Measurements from ENCODE around the gene WNT9A.

Gene WNT9A

DNA sequence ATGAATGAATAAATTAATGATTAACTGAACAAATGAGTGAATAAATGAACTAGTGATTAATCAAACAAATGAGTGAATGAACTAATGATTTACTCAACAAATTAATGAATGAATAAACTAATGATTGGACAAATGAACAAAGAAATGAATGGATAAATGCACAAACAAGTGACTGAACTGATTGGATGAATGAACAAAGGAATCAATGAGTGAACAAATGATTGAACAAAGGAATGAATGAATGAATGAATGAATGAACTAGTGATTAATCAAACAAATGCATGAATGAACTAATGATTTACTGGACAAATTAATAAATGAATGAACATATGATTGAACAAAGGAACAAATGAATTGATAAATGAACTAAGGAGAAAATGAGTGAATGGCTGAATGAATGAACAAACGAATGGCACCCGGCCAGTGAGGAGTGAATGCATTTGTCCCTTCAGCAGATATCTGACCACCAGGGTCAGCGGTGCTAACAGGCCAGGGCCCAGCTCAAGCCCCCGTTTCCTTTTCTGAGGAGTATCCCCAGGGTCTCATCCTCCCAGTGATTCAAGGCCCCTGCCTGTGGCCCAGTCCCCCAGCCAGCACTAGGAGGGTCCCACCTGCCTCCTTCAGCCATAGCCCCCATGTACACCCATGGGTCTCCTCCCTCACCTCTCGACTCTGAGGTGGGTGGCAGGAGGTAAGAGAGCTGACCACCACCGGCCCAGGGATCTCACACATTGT, 49.9 kb downstream of the WNT9A start:
- DNase-seq (ENCODE audit: low read depth in 2 of 2), result no peak

DNA sequence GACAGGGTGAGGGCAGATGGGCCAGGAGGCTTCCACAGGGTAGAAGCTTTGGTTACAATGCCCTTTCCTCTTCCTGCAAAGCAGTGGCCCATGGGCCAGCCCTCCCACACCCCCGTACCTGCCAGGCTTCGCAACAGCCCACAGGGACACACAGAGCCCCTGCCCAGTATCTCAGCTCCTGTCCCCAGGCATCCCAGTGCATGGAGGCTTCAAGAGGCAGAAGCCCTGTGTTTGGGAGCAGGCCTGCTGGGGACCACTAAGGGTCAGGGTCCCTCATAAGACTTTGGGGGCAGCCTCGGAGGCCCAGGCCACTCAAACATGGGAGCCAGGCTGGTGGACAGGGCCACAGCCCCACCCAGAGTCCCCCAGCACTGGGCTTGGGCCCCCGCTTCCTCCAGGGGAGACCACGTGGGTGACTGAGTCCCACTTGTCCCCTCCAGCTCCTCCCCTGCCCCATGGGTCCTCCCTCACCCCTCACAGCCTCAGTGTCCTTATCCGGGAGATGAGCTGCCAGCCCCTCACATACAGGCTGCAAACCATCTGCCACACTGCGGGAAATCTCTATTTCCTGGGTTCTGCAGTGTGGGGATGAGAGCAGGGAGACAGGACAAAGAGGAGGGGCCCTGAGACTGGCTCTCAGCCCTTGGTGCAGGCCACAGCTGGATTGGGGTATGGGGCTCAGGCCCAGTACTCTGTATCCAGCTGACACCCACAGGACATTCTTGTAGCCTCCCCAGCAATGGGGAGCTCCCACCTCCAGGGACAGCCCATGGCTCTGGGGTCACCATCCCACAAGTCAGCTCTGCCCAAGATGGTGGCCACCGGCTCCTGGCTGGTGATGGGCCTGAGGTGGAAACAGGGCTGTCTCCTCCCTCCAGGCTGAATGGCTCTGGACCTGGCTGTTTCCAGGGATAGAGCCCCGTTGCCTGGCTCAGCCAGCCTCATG, 50.7 kb downstream of the WNT9A start:
- no peak for DNase-seq (ENCODE audit: low read depth in 2 of 2)

DNA sequence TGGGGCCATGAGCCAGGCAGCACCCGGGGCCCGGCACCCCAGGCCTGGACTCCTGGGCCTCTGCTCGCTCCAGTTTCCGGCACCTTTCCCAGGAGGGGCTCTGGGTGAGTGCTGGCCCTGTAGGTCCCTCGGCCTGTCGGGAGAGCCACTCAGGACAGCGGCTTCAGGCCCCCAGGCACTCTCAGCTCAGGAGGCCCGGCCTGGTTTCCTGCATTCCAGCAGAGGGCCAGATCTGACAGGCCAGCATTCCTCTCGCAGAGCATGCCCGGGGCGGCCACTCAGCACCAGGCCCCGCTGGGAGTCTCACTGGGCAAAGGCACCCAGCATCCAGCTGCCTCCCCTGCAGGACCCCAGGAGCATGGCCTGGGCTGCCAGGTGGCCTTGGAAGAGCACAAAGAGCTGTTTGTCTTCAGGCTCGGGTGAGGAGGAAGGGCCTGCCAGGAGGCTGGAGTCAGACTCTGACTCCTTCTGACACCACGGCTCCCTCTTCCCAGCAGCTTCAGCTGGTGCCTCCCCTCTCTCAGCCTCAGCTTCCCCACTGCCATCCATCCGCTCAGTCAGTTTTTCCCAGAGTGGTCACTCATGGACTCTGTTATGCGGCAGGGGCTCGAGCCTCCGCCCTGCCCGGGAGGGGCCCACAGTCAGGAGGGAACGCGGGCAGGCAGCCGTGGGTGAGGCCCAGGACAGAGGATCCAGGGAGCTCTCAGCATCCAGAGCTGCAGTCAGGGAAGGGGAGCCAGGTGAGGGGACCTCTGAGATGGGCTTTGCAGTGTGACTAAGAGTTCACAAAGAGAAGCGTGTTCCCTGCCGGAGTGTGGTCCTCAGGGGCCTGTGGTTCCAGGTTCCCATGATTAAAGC, 51.7 kb downstream of the WNT9A start:
- DNase-seq (ENCODE audit: low read depth in 2 of 2), result no peak

DNA sequence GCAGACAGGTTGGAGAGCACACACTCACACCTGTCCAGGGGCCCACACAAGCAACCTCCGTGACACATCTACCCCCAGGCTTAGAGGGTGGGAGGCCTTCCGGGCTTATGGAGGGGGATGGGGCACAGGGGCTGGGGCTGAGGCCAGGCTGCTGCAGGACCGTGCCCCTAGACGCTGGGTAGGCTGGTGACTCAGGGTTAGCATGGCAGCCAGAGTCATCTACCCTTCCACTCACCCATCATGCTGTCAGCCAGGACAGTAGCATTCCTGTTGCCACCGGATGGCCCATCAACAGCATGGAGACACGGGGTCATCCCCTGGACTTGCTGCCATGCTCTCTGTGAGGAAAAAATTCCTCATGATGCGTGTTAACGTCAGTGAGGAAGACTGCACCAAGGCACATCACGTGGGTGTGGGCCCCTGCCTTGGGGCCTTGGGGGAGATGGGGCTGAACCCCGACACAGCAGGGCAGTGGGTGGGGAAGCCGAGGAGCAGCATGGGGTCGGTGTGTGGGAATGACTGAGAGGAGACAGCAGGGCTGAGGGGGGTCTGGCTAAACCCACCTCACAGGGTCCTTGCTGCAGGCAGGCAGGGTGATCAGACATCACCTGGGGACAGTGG, 52.8 kb downstream of the WNT9A start:
- DNase-seq (ENCODE audit: low read depth in 2 of 2), result no peak

DNA sequence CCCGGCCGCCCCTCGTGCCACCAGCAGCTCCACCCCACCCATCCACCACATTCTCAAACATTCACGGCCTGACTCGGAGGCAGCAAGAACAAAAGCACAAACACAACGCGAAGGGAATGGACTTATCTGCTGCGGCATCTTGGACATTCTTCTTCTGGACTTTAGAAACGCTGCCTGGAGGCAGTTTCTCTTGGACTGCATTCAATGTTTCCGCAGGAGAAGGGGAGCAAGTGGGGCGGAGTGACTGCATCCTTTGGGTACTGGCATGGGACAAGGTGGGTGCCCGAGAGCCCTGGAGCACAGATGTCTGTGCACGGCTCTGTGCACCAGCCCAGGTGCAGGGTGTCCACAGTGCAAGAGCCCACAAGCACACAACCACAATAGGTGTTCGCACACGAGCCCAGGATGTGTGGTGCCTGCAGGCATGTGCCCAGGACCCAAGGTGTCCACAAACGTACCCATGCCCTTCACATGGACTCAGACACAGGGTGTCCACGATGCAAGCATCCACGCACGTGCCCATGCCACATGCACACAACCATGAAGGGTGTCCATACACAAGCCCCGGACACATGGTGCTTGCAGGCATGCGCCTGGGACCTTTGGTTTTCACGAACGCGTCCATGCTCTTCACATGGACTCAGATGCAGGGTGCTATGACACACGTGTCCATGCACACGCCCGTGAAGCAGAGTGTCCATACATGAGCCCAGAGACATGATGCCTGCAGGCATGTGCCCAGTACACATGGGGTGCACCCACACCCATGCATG, 53.6 kb downstream of the WNT9A start:
- DNase-seq (ENCODE audit: low read depth in 2 of 2), result no peak

DNA sequence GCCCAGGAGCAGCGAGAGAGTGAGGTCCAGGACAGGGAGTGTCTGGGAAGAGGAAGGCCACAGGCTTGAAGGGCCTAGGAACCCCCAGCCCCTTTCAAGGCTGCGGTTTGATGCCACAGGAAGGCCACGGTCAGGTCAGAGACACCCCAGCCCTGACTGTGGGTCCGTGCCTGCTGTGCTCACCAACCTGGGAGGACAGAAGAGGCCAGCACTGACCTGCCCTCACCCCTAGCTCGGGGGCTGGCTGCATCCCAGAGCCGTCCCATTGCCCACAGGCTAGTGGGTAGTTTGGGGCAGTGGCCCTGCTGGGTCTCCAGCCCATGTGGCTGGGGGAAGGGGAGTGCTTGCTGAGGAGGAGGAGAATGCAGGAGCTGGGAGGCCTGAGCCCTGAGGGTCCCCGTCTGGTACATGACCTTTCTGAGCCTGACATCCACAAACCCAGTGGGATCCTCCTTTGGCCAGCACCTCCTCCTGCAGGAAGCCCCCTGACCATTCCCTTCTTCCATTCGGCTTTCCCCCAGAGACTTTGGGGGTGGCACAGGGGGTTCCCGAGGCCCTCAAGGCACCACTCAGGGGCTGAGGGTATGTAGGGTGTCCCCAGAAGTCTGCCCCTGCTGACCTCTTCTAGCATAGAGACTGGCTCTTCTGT, 54.3 kb downstream of the WNT9A start:
- DNase-seq (ENCODE audit: low read depth in 2 of 2), result no peak

DNA sequence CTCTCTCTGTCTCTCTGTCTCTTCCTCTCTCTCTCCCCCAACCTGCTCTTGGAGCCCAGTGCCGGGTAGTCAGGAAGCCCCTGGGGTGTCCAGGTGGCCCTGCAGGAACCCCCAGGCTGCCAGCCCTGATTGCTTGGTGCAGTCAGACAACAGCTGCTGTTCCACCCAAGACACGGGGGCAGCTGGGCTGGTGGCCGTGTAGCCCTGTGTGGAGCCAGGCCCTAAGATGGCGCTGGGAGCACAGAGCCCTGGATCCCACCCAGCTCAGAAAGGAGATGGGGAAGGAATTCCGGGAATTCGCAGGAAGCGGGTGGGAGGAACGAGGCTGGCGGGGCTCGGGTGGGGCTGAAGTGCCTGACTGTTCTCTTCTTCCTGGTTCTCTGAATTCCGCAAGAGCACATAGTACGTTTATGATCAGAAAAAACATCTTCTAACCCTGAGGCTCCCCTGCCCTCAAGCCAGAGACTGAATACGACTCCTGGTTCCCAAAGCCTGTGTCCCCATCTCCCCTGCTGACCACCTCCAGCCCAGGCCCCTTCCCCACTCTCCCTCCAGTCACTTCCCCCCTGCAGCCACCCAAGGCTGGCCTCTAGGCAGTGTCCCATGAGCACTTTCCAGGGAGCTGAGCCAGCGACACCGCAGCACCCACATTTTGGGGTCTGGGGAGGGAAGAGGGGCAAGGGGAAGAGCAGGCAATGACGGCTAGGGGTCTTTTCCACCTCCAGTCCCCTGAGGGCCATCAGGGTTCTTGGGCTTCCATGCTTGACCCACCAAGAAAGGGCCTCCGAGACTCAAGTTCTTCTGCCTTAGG, 55.0 kb downstream of the WNT9A start:
- no peak for DNase-seq (ENCODE audit: low read depth in 2 of 2)

DNA sequence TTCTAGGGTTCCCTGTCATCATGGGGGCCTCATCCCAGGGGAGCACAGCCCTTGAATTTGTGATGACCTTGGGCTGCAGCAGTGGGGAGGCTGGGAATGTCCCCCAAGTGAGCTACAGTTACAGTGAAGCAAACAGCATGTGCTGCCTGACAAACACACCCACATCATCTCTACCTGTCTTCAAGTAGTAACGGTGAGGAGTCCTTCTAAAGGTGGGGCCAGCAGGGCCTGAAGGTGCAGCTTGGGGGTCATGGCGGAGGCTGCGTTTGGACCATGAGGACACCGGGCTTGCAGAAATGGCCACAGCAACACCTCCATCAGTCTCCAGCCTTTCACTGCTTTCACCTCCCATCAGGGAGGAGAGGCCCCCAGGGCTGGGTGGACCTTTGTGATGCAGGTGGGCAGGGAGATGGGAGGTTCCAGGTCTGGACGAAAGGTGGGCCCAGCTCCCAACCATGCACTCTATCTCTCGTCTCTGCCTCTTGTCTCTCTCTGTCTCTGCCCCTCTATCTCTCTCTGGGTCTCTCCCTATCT, 55.7 kb downstream of the WNT9A start:
- DNase-seq (ENCODE audit: low read depth in 2 of 2), result no peak

DNA sequence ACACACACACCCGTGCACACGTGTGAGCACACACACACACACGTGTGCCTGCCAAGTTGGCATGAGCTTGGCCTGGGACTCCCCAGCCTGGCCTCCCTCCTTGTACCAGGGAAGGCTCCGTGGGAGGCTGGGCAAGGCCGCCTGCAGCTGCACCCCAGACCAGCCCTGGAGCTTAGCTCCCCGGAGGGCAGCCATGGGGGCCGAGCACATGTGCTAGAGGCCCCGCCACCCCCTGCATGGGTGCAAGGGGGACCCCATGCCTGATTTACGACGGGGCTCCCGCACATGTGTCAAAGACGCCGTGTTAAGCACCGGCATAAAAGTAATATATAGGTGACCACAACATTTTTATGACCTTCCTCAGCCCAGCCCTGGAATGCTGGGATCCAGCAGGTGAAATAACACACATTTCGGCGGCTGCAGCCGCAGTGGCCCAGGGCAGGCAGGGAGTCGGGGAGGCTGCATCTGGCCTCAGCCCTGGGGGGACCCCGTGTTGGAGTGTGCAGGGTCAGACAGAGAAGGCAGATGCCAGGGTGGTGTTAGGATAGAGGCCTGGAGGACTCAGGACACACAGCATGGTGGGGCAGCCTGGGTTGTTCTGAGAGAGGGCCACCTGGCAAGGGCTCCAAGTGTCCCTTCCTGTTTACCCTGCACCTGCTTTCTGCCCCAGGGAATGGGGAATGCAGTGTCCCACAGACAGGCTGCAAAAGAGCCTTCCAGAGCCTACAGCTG, 56.3 kb downstream of the WNT9A start:
- DNase-seq (ENCODE audit: low read depth in 2 of 2), result no peak

DNA sequence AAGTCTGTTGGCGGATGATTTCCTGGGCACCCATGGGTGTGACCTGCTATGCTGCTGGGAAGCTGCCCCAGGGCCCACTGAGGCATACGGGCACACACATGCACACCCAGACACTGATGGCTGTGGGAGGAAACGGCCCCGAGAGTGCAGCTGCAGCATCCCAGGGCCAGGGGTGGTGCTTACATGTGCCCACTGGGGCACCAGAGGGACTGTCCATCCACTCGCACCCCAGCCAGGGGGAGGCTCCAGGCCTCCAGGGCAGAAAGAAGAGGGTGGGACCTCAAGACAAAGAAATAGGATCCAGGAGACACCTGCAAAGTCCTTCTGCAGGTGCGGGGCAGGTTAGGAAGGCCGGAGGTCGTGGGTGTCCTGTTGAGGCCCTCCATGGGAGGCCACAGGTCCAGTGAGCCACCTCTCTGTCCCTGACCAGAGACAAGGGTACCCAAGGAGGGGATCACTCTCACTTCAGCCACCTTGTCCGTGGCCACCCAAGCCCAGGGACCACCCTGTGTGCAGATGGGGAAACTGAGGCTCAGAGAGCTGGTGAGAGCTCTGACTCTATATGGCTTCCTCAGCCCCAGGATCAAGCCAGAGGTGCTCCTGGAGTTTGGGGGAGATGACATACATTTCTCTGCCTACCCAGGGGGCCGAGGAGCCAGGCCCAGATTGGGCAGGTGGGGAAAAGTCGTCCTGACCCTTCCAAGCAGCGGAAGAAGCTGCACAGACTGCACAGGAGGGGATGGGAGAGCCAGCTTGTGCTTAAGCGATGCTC, 57.1 kb downstream of the WNT9A start:
- DNase-seq (ENCODE audit: low read depth in 2 of 2), result no peak

DNA sequence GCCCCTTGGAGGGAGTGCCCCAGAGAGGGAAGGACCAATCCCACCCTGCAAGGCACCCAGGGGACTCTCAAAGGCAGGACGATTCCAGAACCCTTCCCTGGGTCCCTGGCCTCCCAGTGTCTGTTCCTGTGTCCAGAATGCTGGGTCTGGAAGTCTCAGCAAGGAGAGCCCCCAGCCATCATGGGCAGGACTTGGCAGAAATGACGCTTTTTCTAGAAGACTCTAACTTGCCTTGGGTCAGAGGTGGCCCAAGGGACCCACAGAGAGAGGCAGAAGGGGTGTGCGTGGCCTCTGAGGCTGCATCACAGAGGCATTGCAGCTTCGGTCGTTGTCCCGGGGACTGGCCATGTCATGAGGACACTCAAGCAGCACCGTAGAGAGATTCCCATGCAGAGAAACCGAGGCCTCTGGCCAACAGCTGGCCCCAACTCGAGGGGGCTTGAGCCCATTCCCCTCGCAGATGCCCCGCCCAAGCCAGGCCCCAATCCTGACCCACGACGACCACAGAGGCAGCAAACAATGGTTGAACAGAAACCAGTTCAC, 57.8 kb downstream of the WNT9A start:
- DNase-seq (ENCODE audit: low read depth in 2 of 2), result no peak

DNA sequence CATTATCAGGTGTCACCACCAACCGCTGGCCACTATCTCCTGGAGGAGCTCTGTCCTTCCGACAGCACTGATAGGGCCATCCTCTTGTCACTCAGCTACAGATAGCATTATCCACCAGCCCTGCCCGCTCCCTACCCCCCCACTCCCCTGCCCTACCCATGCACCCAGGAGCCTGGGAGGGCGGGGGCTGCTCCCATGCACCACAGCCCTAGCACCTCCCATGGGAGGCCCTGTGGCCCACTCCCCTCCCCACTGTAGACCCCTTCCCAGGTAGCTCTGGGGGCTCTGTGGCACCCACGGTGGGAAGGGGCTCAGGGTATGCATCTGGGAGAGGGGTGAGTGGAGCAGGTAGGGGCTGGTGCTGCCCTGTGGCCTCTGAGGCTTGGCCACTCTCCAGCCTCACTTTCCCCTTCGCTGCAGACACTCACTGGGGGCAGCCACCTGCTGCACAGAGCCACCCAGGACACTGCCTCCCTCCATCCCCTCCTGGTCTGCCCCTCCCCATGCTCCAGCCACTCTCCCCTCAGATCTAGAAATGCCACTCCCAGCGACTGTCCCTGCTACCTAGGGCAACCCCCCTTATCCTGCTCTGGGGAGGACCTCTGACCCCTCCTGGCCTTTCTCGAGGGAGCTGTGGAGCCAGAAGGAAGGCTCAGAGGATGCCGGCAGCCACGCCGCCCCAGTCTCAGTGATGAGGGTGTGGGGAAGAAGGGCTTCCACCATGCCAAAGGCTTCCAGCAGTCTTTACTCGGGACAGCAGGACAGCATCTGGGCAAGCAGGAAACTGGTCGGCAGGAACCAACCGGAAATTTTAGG, 58.5 kb downstream of the WNT9A start:
- no peak for DNase-seq (ENCODE audit: low read depth in 2 of 2)

DNA sequence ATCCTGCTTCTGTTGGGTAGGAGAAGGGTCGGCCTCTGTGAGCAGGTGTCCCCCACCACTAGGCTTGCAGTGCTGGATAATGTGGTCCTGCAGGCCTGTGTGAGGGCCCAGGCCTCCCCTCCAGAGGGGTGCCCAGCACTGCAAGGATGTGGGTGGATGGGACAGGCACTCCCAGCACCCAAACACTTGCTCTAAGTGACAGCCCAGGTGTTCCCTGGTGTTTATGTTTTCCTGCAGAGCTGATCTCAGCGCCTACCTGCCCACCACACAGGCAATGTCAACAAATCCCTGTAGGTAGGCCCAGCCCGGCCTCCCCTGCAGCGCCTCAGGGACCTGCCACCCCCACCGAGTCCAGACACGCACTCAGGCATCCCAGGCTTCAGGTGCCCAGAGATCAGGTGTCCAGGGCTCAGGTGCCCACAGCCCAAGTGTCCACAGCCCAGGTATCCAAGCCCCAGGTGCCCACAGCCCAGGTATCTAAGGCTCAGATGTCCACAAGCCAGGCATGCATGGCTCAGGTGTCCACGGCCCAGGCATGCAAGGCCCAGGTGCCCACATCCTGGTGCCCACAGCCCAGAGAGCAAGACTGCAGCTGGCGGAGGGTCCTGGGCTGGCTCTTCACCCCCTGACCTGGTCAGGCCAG, 59.2 kb downstream of the WNT9A start:
- no peak for DNase-seq (ENCODE audit: low read depth in 2 of 2)

DNA sequence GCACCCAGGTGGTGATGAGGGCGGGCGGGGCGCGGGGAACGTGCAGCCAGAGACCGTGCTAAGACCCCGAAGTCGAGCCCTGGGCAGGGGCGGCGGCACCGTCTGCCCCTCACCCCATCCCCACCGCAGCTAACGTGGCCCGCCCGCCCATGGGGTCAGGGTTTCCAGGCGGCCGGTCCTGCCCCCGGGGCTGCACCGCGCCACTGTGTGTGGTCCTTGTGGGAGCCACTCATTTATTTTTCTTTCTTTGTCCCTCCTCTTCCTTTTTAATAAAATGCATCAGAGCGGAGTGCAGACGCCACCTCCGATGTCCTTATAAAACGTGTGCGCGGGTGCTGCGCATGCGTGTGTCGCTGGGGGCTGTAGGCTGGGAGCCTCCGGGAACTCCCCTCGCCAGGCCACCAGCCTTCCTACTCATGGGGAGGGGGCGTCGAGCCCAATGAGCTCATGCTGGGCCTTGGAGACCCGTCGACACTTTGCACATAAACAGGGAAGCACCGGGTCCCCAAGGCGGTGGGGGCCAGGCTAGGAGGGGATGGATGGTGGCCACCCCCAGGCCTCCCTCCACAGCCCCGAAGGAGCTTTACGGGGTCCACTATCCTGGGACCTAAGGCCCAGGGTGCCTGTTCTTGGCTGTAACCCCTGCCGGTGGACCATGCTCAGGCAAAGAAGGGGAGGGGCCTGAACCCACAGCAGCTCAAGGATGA, 59.9 kb downstream of the WNT9A start:
- no peak for DNase-seq (ENCODE audit: low read depth in 2 of 2)

DNA sequence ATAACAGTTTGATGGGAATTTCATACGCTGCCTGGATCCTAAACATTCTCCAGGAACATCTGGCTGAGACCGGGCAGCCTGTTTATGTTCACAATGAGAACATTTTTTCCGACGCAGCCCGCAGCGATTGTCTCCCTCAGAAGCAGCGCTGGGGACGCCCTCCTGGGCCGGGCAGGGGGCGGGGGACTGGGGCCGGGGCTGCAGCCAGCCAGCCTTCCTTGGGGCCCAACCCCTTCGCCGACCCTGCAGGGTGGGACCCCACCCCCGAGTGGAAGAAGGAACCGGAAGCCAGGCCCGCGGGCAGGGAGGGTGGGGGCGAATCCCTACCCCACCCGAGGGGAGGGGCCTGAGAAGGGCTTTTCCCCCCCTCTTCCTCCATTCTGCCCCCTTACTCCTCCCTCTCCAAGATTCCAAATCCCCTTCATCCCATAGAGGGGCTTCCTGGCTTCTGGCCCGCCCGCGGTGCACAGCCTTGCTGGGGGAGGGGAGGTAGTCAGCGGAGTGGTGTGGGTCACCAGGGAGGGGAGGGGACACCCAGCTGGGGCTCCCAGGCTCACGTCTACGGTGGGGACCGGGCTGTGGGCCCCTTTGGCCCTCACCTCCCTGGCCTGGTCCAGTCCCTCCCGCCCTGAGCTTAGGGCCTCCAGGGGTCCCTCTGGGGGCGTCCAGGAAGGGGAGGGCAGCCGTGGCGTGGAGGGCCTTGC, 60.6 kb downstream of the WNT9A start:
- DNase-seq (ENCODE audit: low read depth in 2 of 2), result no peak

Measured in stimulated activated CD8-positive, alpha-beta memory T cell treated with anti-CD3 and anti-CD28 coated beads, Interleukin-15, amount 100 ng/mL, for 48 hours (primary cell).